Activated T-cell treated with anti-CD3 and anti-CD28 coated beads, Interleukin-2, amount 50 U/mL, for 48 hours (primary cell): ENCODE data around the gene DOCK4.
"Not testable (repeated sequence)": the region's sequence is repeated elsewhere in the genome, so short reads cannot be mapped to it uniquely, and the experiment has no call there.

Experiments used
- DNase-seq, 2 experiments: peaks; one replicate each; pipeline ENCODE4 v3.0.0-alpha.2; 2020

Gene DOCK4

GRCh38 chr7:112206238-112206990 lies at the start of gene DOCK4, which contains the start of gene ZNF277:
Gene DOCK4 (minus strand): TSS chr7:112206399. CDS start chr7:112206138, 261 bp downstream.
Gene ZNF277 (plus strand): TSS chr7:112206695. CDS start chr7:112206717, 22 bp downstream.
- DNase-seq = peak; percentile 100

GRCh38 chr7:112255388-112255720 lies 49.2 kb upstream of the DOCK4 start:
- no peak for DNase-seq

- no peak for DNase-seq
Observed at GRCh38 chr7:112254709-112255387, 48.6 kb upstream of the DOCK4 start.

- no peak for DNase-seq
Observed at GRCh38 chr7:112254156-112254555, 48.0 kb upstream of the DOCK4 start.

GRCh38 chr7:112252691-112253090 lies 46.5 kb upstream of the DOCK4 start:
- DNase-seq = no peak

GRCh38 chr7:112252141-112252540 lies 45.9 kb upstream of the DOCK4 start:
- DNase-seq = no peak

GRCh38 chr7:112249967-112250366 lies 43.8 kb upstream of the DOCK4 start:
- not testable (repeated sequence) for DNase-seq

GRCh38 chr7:112248598-112248997 lies 42.4 kb upstream of the DOCK4 start:
- DNase-seq = no peak

GRCh38 chr7:112238852-112239610 lies 32.8 kb upstream of the DOCK4 start:
- no peak for DNase-seq

GRCh38 chr7:112238330-112238729 lies 32.1 kb upstream of the DOCK4 start:
- DNase-seq = no peak

- DNase-seq = no peak
Observed at GRCh38 chr7:112236597-112236996, 30.4 kb upstream of the DOCK4 start.

- no peak for DNase-seq
Observed at GRCh38 chr7:112234147-112234546, 27.9 kb upstream of the DOCK4 start.

GRCh38 chr7:112233048-112233697 lies 27.0 kb upstream of the DOCK4 start:
- DNase-seq = no peak

- no peak for DNase-seq
Observed at GRCh38 chr7:112232212-112232978, 26.2 kb upstream of the DOCK4 start.

GRCh38 chr7:112228632-112229031 lies 22.4 kb upstream of the DOCK4 start:
- DNase-seq = no peak

GRCh38 chr7:112226701-112227276 lies 20.6 kb upstream of the DOCK4 start:
- DNase-seq = no peak

- no peak for DNase-seq
Observed at GRCh38 chr7:112225006-112225405, 18.8 kb upstream of the DOCK4 start.

- DNase-seq = no peak
Observed at GRCh38 chr7:112224186-112224585, 18.0 kb upstream of the DOCK4 start.

- DNase-seq = no peak
Observed at GRCh38 chr7:112223310-112223709, 17.1 kb upstream of the DOCK4 start.

GRCh38 chr7:112220877-112221434 lies 14.8 kb upstream of the DOCK4 start:
- no peak for DNase-seq

GRCh38 chr7:112215787-112216186 lies 9.6 kb upstream of the DOCK4 start:
- DNase-seq = no peak

GRCh38 chr7:112214883-112215282 lies 8.7 kb upstream of the DOCK4 start:
- DNase-seq = no peak
